Stimulated activated CD4-positive, alpha-beta T cell treated with anti-CD3 and anti-CD28 coated beads, TNF-alpha, amount 100 ng/mL, for 4 hours (primary cell): ENCODE measurements around the gene QRICH2.
"Not testable (repeated sequence)": the region's sequence is repeated elsewhere in the genome, so short reads cannot be mapped to it uniquely, and the experiment has no call there.

ENCODE experiments used
- DNase-seq, 3 experiments: peaks; one replicate each; pipeline ENCODE4 v3.0.0-alpha.2; 2020; ENCODE audit warnings: low read depth in 3 of 3

The QRICH2 gene

DNA sequence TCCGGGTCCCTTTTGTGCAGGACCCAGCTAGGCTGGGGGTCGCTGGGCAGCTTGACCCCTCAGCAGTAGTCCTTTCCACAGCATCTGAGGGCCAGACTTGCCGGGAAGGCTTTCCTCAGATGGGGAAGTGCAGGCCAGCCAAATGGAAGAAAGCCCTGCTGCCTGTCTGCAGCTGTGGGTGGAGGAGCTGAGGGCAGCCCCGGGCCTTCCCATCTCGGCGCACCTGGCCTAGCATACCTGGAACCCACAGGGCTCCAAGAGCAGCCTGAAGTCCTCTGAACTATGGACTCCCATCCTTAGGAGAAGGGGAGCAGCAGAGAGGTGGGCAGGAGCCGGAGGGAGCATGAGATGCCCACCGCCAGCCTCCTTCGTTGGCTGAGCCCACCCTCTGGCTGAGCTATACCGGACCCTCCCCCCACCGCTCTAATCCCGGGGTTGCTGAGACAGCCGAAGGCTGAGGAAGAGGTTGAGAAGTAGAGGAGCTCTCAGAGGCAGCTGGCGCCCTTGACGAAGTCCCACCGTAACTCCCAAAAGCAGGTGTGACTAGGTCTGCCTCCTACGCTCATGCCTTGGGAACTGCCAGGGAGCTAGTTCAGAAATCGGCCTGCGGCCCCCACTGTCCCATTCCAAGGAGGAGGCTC is 29.7 kb downstream of the QRICH2 start:
- DNase-seq: no peak

DNA sequence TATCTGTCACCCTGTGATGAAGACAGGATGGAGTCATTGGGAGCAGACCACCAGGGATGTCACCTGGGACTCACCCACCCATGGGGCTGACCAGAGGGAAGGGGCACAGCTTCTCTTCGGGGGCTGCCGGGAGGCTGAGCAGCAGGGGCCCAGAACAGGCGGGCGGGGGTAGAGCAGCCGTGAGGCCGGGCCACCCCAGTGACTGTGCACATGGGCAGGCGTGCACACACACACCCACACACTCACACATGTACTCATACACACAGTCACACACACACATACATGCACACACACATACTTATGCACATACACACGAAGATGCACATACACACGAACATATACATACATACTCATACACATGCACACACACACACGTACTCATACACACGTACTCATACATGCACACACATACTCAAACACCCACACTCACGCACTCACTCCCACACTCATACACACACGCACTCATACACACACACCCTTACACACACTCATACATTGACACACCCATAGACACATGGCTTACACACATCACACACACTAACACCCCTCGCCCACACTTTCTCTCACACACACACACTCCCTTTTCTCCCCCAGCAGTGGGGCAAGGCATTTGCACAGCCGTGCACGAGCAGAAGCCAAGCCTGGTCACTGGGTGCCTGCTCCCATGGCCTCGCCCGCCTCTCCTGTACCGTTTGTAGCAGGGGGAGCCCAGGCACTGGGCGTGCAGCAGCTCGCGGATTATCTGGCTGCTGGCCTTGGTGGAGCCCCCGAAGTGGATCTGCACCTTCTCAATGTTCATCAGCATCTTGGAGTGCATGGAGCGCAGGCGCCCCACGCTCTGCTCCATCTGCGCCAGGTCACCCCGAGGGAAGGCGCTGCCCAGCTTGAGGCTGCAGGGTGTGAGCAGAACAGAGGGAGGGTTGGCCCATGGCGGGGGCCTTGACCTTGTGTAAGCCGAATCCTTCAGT is 30.5 kb downstream of the QRICH2 start:
- DNase-seq: no peak

DNA sequence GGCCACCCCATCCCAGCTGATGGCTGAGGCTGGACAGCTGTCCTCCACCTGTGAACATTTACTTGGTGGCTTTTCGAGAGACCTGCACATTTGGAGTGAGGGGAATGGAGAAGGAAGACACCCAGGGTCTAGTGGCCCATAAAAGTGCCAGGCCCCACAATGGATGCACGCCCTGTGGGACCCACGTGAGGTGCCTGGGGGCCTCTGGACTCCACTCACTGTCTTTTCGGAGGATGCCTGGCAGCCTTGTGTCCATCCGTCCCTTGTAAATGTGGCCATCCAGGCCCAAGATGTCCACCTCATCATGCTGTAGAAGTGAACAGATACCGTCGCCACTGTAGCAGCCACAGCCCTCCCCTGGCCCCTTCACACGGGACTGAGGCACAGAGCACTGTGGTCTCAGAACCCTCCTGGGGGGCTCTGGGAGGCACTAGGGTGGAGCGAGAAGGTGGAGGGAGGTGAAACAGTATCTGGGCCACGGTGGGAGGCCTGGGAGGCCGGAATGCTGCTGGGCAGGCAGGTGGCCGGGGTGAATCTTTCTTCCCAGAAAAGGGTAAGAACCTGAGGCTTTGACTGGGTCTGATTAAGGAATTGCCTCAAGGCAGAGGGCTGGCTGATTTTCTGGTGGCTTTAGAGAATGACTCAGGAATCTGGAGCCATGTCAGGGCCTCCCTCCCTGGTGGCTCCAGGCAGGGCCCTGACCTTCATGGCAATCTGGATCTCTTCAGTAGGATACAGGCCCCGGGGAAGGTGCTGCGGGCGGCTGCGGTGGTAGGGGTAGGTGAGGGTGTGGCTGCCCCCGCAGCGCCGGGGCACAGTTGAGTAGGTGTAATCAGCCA is 31.4 kb downstream of the QRICH2 start:
- no peak for DNase-seq

GRCh38 chr17:76276069-76276431 is 32.0 kb downstream of the QRICH2 start:
- no peak for DNase-seq

- DNase-seq: no peak
These were observed 32.6 kb downstream of the QRICH2 start for GRCh38 chr17:76275382-76276068.

GRCh38 chr17:76274112-76274956 is 33.7 kb downstream of the QRICH2 start:
- no peak for DNase-seq

DNA sequence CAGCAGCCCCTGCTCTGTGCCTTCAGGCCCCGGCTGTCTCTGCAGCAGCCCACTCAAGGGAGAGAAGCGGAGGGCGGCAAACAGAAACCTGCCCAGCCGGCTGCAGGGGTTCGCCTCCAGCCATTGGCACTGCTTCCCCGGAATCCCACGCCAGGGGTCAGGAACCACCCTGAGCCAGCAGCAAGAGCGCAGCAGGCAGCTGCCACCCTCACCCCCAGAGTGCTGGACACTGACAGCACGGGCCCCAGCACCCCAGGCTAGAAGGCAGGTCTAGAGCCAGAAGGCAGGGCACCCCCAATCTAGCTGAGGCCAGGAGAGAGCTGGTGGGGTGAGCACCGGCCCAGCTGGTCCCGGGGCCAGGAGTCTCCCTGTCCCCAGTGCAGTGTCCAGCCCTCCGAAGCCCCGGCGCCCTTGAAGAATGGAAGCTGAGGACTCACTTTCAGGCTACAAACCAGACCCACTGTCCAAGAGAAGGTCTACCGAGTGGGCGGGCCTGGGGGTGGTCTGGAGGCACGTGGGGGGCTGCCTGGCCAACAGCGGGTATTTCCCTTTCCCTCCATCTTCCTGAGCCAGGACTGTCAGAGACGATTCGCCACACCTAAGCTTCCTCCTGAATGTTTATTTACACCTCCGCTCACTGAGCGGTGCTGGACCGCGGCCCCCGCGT is 34.5 kb downstream of the QRICH2 start:
- DNase-seq: no peak

DNA sequence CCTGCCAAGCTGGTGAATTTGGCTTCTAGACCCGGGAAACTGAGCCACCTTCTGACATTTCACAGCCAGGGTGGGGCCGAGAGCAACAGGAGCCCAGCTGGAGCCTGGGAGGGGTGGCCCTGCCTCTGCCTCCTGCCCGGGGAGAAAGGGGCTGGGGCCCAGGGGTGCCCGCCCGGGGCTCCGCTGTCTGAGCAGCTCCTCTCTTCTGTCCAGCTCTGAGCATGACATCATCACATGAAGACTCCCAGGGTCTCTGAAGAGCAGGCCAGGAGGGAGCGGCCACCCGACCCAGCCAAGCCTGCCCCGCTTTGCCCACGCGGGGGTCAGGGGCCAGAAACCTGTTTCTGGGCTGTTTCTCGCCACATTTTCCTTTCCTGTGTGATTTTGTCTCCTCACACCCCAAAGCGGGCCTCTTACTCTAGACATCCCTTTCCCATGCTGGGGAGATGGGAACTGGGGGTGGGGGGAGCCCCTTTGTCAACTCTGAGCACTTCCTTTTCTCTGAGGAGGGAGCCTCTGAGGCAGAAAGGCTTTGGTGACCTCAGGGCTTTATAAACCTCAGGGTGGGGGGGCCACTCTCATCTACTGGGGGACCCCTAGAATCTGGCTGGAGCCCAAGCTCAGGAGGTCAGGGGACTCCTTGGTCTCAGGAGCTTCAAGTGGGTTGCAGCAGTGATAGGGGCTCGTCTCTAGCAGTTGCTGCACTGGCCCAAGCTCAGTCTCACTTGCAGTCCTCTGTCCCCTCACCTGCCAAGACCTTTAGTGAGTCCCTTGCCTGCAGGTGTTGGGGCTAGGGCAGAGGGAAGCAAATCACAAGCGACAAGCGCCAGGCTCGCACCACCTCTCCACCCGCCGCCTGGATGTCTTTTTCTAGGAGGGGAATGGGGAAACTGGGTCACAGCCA is 35.3 kb downstream of the QRICH2 start:
- DNase-seq: peak in 2 of 3 experiments; percentile 31 to 46

- DNase-seq: peak; percentile 66 to 81 (median 73)
These were observed 36.2 kb downstream of the QRICH2 start for GRCh38 chr17:76271669-76272540.

- no peak for DNase-seq
These were observed 37.1 kb downstream of the QRICH2 start for GRCh38 chr17:76270770-76271668.

DNA sequence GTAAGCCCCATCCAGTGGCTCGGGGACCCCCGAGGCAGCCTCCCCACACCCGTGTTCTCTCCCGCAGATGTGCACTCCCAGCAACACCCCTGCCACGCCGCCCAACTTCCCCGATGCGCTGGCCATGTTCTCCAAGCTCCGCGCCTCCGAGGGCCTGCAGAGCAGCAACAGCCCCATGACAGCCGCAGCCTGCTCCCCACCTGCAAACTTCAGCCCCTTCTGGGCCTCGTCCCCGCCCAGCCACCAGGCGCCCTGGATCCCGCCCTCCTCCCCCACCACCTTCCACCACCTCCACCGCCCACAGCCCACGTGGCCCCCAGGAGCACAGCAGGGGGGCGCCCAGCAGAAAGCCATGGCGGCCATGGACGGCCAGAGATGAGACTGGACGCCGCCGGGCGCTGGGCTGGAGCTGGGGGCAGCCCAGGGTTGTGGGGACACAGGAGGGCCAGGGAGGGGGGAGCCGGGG is 37.9 kb downstream of the QRICH2 start:
- no peak for DNase-seq

- DNase-seq: no peak
These were observed 38.8 kb downstream of the QRICH2 start for GRCh38 chr17:76268991-76269981.

- DNase-seq: peak; percentile 47 to 74 (median 71)
These were observed 39.9 kb downstream of the QRICH2 start for GRCh38 chr17:76268015-76268749.

- DNase-seq: not testable (repeated sequence)
These were observed 40.5 kb downstream of the QRICH2 start for GRCh38 chr17:76267581-76268001.

DNA sequence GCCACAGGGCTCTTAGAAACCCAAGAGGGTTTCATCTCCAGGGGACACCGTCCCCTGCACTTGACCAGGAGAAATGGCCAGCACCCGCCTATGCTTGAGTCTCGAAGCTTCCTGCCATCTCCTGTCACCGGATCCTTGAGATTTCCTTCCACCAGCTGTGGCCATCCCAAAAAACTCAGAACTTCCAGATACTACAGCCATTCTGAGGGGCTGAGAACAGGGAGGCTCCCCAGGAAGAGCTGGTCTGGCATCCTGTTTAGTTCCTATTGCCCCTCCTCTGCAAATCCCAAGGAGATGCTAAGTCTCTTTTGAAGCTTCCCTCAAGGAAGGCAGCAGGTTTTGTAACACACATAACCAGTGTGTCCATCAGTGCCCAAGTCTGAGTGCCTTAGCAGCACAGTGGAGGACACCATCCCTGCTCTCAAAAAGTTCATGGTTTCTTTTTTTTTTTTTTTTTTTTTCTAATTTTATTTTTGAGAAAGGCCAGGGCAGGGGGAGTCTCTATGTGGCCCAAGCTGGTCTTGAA is 41.0 kb downstream of the QRICH2 start:
- DNase-seq: no peak
